Measurements from ENCODE around the gene SFPQ.

SFPQ gene

GRCh38 chr1:35179908-35180307, 13.0 kb downstream of the SFPQ start:
- Histone ChIP-seq H3K4ac (ENCODE audit: low read length) (no peak overlapping the region), H3K14ac (ENCODE audit: low read length) (no peak overlapping the region), H3K27me3 (ENCODE audit: control insufficient read depth in 3 of 3, insufficient read depth in 3 of 3, low read depth in 1 of 3, low read length in 3 of 3) (no peaks in the 10 kb centered on the region), H3K18ac (ENCODE audit: low read length) (no peak overlapping the region), H3K4me3 (ENCODE audit: low read length in 2 of 2) (no peak overlapping the region), H2BK12ac (ENCODE audit: low read length) (no peak overlapping the region), H3K4me2 (ENCODE audit: insufficient read depth, low read length, poor library complexity, severe bottlenecking) (no peak overlapping the region), H3K9ac (ENCODE audit: low read depth, low read length, poor library complexity) (no peak overlapping the region), H3K23ac (ENCODE audit: low read depth, low read length, poor library complexity) (no peak overlapping the region), H2AFZ (ENCODE audit: low read length) (no peak overlapping the region), H2BK120ac (ENCODE audit: low read depth, low read length) (no peak overlapping the region), H2BK15ac (ENCODE audit: low read length) (no peak overlapping the region), H3K79me1 (ENCODE audit: low read depth, low read length) (no peaks in the 10 kb centered on the region), H3K4me1 (ENCODE audit: control insufficient read depth in 2 of 2, insufficient read depth in 1 of 2, low read depth in 1 of 2, low read length in 2 of 2) (peaks cover 0 to 2% of the 10 kb centered on the region in 2 donors), H4K8ac (ENCODE audit: low read depth, low read length) (no peak overlapping the region), H2BK5ac (ENCODE audit: low read length) (no peak overlapping the region), H3K27ac (replicated peaks; ENCODE audit: low read length) (no peak overlapping the region), H3K36me3 (replicated peaks in 1 of 2; ENCODE audit: control insufficient read depth in 2 of 2, insufficient read depth in 2 of 2, low read length in 2 of 2) (peaks cover 44 to 100% of the 10 kb centered on the region in 2 donors), H4K91ac (ENCODE audit: low read depth, low read length, poor library complexity) (no peak overlapping the region), H3K9me3 (replicated peaks in 1 of 2; ENCODE audit: control insufficient read depth in 2 of 2, insufficient read depth in 1 of 2, low read depth in 1 of 2, low read length in 2 of 2) (no peaks in the 10 kb centered on the region), H2AK5ac (ENCODE audit: low read depth, low read length) (no peak overlapping the region)
- no peak for DNase-seq (ENCODE audit: low spot score)
- no CpG with 5 or more reads among the region's 1 CpG for WGBS, 2 donors (ENCODE audit: extremely low coverage in 2 of 2, insufficient read length in 2 of 2, insufficient replicate concordance in 1 of 2)

GRCh38 chr1:35178874-35179380, 14.0 kb downstream of the SFPQ start:
- H3K9me3 ChIP-seq (replicated peaks in 1 of 2; ENCODE audit: control insufficient read depth in 2 of 2, insufficient read depth in 1 of 2, low read depth in 1 of 2, low read length in 2 of 2), result no peaks in the 10 kb centered on the region
- H3K18ac ChIP-seq (ENCODE audit: low read length), result no peak overlapping the region
- no peak overlapping the region for H2BK5ac ChIP-seq (ENCODE audit: low read length)
- no peak overlapping the region for H2BK15ac ChIP-seq (ENCODE audit: low read length)
- H2BK12ac ChIP-seq (ENCODE audit: low read length), result no peak overlapping the region
- no peak overlapping the region for H3K23ac ChIP-seq (ENCODE audit: low read depth, low read length, poor library complexity)
- no peak overlapping the region for H3K4ac ChIP-seq (ENCODE audit: low read length)
- no peak overlapping the region for H3K14ac ChIP-seq (ENCODE audit: low read length)
- no peak overlapping the region for H3K4me3 ChIP-seq (ENCODE audit: low read length in 2 of 2)
- H3K27me3 ChIP-seq (ENCODE audit: control insufficient read depth in 3 of 3, insufficient read depth in 3 of 3, low read depth in 1 of 3, low read length in 3 of 3), result no peaks in the 10 kb centered on the region
- H2AK5ac ChIP-seq (ENCODE audit: low read depth, low read length), result no peak overlapping the region
- H2BK120ac ChIP-seq (ENCODE audit: low read depth, low read length), result no peak overlapping the region
- no peak overlapping the region for H4K8ac ChIP-seq (ENCODE audit: low read depth, low read length)
- no peaks in the 10 kb centered on the region for H3K79me1 ChIP-seq (ENCODE audit: low read depth, low read length)
- no peak overlapping the region for H3K27ac ChIP-seq (replicated peaks; ENCODE audit: low read length)
- no CpG with 5 or more reads among the region's 2 CpGs for WGBS, 2 donors (ENCODE audit: extremely low coverage in 2 of 2, insufficient read length in 2 of 2, insufficient replicate concordance in 1 of 2)
- DNase-seq (ENCODE audit: low spot score), result no peak
- no peak overlapping the region for H4K91ac ChIP-seq (ENCODE audit: low read depth, low read length, poor library complexity)
- peaks cover 0 to 2% of the 10 kb centered on the region in 2 donors for H3K4me1 ChIP-seq (ENCODE audit: control insufficient read depth in 2 of 2, insufficient read depth in 1 of 2, low read depth in 1 of 2, low read length in 2 of 2)
- H3K9ac ChIP-seq (ENCODE audit: low read depth, low read length, poor library complexity), result no peak overlapping the region
- no peak overlapping the region for H2AFZ ChIP-seq (ENCODE audit: low read length)
- H3K36me3 ChIP-seq (replicated peaks in 1 of 2; ENCODE audit: control insufficient read depth in 2 of 2, insufficient read depth in 2 of 2, low read length in 2 of 2), result peaks cover 39 to 92% of the 10 kb centered on the region in 2 donors
- no peak overlapping the region for H3K4me2 ChIP-seq (ENCODE audit: insufficient read depth, low read length, poor library complexity, severe bottlenecking)

GRCh38 chr1:35178295-35178695, 14.7 kb downstream of the SFPQ start:
- H3K36me3 ChIP-seq (replicated peaks in 1 of 2; ENCODE audit: control insufficient read depth in 2 of 2, insufficient read depth in 2 of 2, low read length in 2 of 2), result peaks cover 39 to 86% of the 10 kb centered on the region in 2 donors
- WGBS, 2 donors (ENCODE audit: extremely low coverage in 2 of 2, insufficient read length in 2 of 2, insufficient replicate concordance in 1 of 2), result no CpG with 5 or more reads among the region's 2 CpGs

GRCh38 chr1:35177237-35177786, 15.6 kb downstream of the SFPQ start:
- Histone ChIP-seq H2BK120ac (ENCODE audit: low read depth, low read length) (no peak overlapping the region), H3K9me3 (replicated peaks in 1 of 2; ENCODE audit: control insufficient read depth in 2 of 2, insufficient read depth in 1 of 2, low read depth in 1 of 2, low read length in 2 of 2) (no peaks in the 10 kb centered on the region), H3K27me3 (ENCODE audit: control insufficient read depth in 3 of 3, insufficient read depth in 3 of 3, low read depth in 1 of 3, low read length in 3 of 3) (no peaks in the 10 kb centered on the region), H3K9ac (ENCODE audit: low read depth, low read length, poor library complexity) (no peak overlapping the region), H4K8ac (ENCODE audit: low read depth, low read length) (no peak overlapping the region), H4K91ac (ENCODE audit: low read depth, low read length, poor library complexity) (no peak overlapping the region), H3K79me1 (ENCODE audit: low read depth, low read length) (no peaks in the 10 kb centered on the region), H2AK5ac (ENCODE audit: low read depth, low read length) (no peak overlapping the region), H3K4ac (ENCODE audit: low read length) (no peak overlapping the region), H3K23ac (ENCODE audit: low read depth, low read length, poor library complexity) (no peak overlapping the region), H3K4me3 (ENCODE audit: low read length in 2 of 2) (no peak overlapping the region), H3K18ac (ENCODE audit: low read length) (no peak overlapping the region), H3K14ac (ENCODE audit: low read length) (no peak overlapping the region), H2BK15ac (ENCODE audit: low read length) (no peak overlapping the region), H2BK5ac (ENCODE audit: low read length) (no peak overlapping the region), H2AFZ (ENCODE audit: low read length) (no peak overlapping the region), H3K4me2 (ENCODE audit: insufficient read depth, low read length, poor library complexity, severe bottlenecking) (no peak overlapping the region), H3K36me3 (replicated peaks in 1 of 2; ENCODE audit: control insufficient read depth in 2 of 2, insufficient read depth in 2 of 2, low read length in 2 of 2) (peaks cover 37 to 76% of the 10 kb centered on the region in 2 donors), H2BK12ac (ENCODE audit: low read length) (no peak overlapping the region), H3K27ac (replicated peaks; ENCODE audit: low read length) (no peak overlapping the region), H3K4me1 (ENCODE audit: control insufficient read depth in 2 of 2, insufficient read depth in 1 of 2, low read depth in 1 of 2, low read length in 2 of 2) (peaks cover 0 to 2% of the 10 kb centered on the region in 2 donors)
- no CpG with 5 or more reads among the region's 4 CpGs for WGBS, 2 donors (ENCODE audit: extremely low coverage in 2 of 2, insufficient read length in 2 of 2, insufficient replicate concordance in 1 of 2)
- no peak for DNase-seq (ENCODE audit: low spot score)

More at GRCh38 chr1:35178295-35178695, 14.7 kb downstream of the SFPQ start:
- H3K4me1 ChIP-seq (ENCODE audit: control insufficient read depth in 2 of 2, insufficient read depth in 1 of 2, low read depth in 1 of 2, low read length in 2 of 2), result peaks cover 0 to 2% of the 10 kb centered on the region in 2 donors
- no peaks in the 10 kb centered on the region for H3K27me3 ChIP-seq (ENCODE audit: control insufficient read depth in 3 of 3, insufficient read depth in 3 of 3, low read depth in 1 of 3, low read length in 3 of 3)
- no peak overlapping the region for H3K4me2 ChIP-seq (ENCODE audit: insufficient read depth, low read length, poor library complexity, severe bottlenecking)
- H3K27ac ChIP-seq (replicated peaks; ENCODE audit: low read length), result no peak overlapping the region
- no peak for DNase-seq (ENCODE audit: low spot score)
- no peak overlapping the region for H3K18ac ChIP-seq (ENCODE audit: low read length)
- H2AFZ ChIP-seq (ENCODE audit: low read length), result no peak overlapping the region
- H4K91ac ChIP-seq (ENCODE audit: low read depth, low read length, poor library complexity), result no peak overlapping the region
- no peak overlapping the region for H2BK120ac ChIP-seq (ENCODE audit: low read depth, low read length)
- no peaks in the 10 kb centered on the region for H3K9me3 ChIP-seq (replicated peaks in 1 of 2; ENCODE audit: control insufficient read depth in 2 of 2, insufficient read depth in 1 of 2, low read depth in 1 of 2, low read length in 2 of 2)
- no peak overlapping the region for H2BK15ac ChIP-seq (ENCODE audit: low read length)
- no peak overlapping the region for H3K9ac ChIP-seq (ENCODE audit: low read depth, low read length, poor library complexity)
- H3K79me1 ChIP-seq (ENCODE audit: low read depth, low read length), result no peaks in the 10 kb centered on the region
- H3K4me3 ChIP-seq (ENCODE audit: low read length in 2 of 2), result no peak overlapping the region
- H2BK5ac ChIP-seq (ENCODE audit: low read length), result no peak overlapping the region
- H2BK12ac ChIP-seq (ENCODE audit: low read length), result no peak overlapping the region
- H3K14ac ChIP-seq (ENCODE audit: low read length), result no peak overlapping the region
- no peak overlapping the region for H2AK5ac ChIP-seq (ENCODE audit: low read depth, low read length)
- no peak overlapping the region for H4K8ac ChIP-seq (ENCODE audit: low read depth, low read length)
- no peak overlapping the region for H3K4ac ChIP-seq (ENCODE audit: low read length)
- H3K23ac ChIP-seq (ENCODE audit: low read depth, low read length, poor library complexity), result no peak overlapping the region
